NCI-H446 (cell line): Measurements from ENCODE around the gene MEG3.

Experiments used
- DNase-seq, 2 experiments: peaks; one replicate each; lab custom pipeline; 2025; lab: John Stamatoyannopoulos, UW

The MEG3 gene

GRCh38 chr14:100864960-100865681 lies 39.2 kb downstream of the MEG3 start:
- DNase-seq = no peak

- DNase-seq = no peak
These were observed 40.0 kb downstream of the MEG3 start for GRCh38 chr14:100865682-100866591.

- no peak for DNase-seq
These were observed 41.0 kb downstream of the MEG3 start for GRCh38 chr14:100866666-100867630.

- no peak for DNase-seq
These were observed 41.9 kb downstream of the MEG3 start for GRCh38 chr14:100867631-100868315.

GRCh38 chr14:100868621-100869370 lies 42.9 kb downstream of the MEG3 start:
- DNase-seq = no peak

GRCh38 chr14:100871234-100872186 lies 45.6 kb downstream of the MEG3 start:
- DNase-seq = no peak

- no peak for DNase-seq
These were observed 46.6 kb downstream of the MEG3 start for GRCh38 chr14:100872259-100873095.

GRCh38 chr14:100873096-100873482 lies 47.2 kb downstream of the MEG3 start:
- no peak for DNase-seq

GRCh38 chr14:100874051-100874410 lies 48.1 kb downstream of the MEG3 start:
- no peak for DNase-seq

GRCh38 chr14:100874411-100875091 lies 48.6 kb downstream of the MEG3 start:
- no peak for DNase-seq

GRCh38 chr14:100875126-100875525 lies 49.2 kb downstream of the MEG3 start:
- no peak for DNase-seq

GRCh38 chr14:100875861-100876590 lies 50.1 kb downstream of the MEG3 start:
- DNase-seq = no peak

- no peak for DNase-seq
These were observed 52.6 kb downstream of the MEG3 start for GRCh38 chr14:100878271-100879146.

- no peak for DNase-seq
These were observed 53.3 kb downstream of the MEG3 start for GRCh38 chr14:100879194-100879593.

GRCh38 chr14:100879782-100880181 lies 53.9 kb downstream of the MEG3 start:
- no peak for DNase-seq
